Measurements from ENCODE around the gene BCAR1. TPM values are rescaled to one million over a fixed set of nuclear protein-coding genes. Genes with fewer than 3 reads are reported as not detected.

BCAR1 gene
- total and polyA plus RNA-seq, 2 of the 13 experiments (the other 11 are each of a cell fraction or from before 2014, with no cell fraction given) = 48.1 to 51.7 TPM

GRCh38 chr16:75238132-75238852 is 13.1 kb downstream of the BCAR1 start (continued):
- TF ChIP-seq, protein P1, sequence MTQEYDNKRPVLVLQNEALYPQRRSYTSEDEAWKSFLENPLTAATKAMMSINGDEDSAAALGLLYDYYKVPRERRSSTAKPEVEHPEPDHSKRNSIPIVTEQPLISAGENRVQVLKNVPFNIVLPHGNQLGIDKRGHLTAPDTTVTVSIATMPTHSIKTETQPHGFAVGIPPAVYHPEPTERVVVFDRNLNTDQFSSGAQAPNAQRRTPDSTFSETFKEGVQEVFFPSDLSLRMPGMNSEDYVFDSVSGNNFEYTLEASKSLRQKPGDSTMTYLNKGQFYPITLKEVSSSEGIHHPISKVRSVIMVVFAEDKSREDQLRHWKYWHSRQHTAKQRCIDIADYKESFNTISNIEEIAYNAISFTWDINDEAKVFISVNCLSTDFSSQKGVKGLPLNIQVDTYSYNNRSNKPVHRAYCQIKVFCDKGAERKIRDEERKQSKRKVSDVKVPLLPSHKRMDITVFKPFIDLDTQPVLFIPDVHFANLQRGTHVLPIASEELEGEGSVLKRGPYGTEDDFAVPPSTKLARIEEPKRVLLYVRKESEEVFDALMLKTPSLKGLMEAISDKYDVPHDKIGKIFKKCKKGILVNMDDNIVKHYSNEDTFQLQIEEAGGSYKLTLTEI (CRISPR knock-in tag; conservative IDR thresholded peaks at IDR 0.05) = no peak
- TF ChIP-seq PPARG (CRISPR knock-in tag; conservative IDR thresholded peaks at IDR 0.05) (0 out of 2 replicates have a peak, but pooled peaks have one; percentile 33), ZNF20 (CRISPR knock-in tag; IDR thresholded peaks at IDR 0.05) (no peak), THAP11 (CRISPR knock-in tag; IDR thresholded peaks at IDR 0.05) (no peak), SOX5 (CRISPR knock-in tag; IDR thresholded peaks at IDR 0.05; ENCODE audit: borderline replicate concordance) (peak; percentile 58; the same call in 1 of the 2 replicates), RFXANK (CRISPR knock-in tag; IDR thresholded peaks at IDR 0.05) (no peak), ZNF263 (CRISPR knock-in tag; IDR thresholded peaks at IDR 0.05) (no peak), ZBTB4 (CRISPR knock-in tag; IDR thresholded peaks at IDR 0.05; ENCODE audit: borderline replicate concordance) (peak; percentile 99), POGZ (CRISPR knock-in tag; IDR thresholded peaks at IDR 0.05) (peak; percentile 50; the same call in 1 of the 2 replicates), ZNF619 (CRISPR knock-in tag; IDR thresholded peaks at IDR 0.05) (no peak), SPEN (CRISPR knock-in tag; IDR thresholded peaks at IDR 0.05; ENCODE audit: low read depth) (peak; percentile 17; the same call in 1 of the 2 replicates), SNRNP70 (IDR thresholded peaks at IDR 0.05; ENCODE audit: low read depth, low read length) (no peak), ZNF674 (CRISPR knock-in tag; IDR thresholded peaks at IDR 0.05; ENCODE audit: low read depth) (no peak), ZFAT (CRISPR knock-in tag; conservative IDR thresholded peaks at IDR 0.05) (no peak), RFX3 (CRISPR knock-in tag; IDR thresholded peaks at IDR 0.05) (no peak), POLR2AphosphoS5 (IDR thresholded peaks at IDR 0.05; ENCODE audit: low read depth, low read length) (no peak), SIN3B (IDR thresholded peaks at IDR 0.05; ENCODE audit: low read length) (no peak), GABPA (IDR thresholded peaks at IDR 0.05; ENCODE audit: low read depth, low read length) (no peak), GABPA (CRISPR knock-in tag; IDR thresholded peaks at IDR 0.05; ENCODE audit: low read depth) (no peak), GABPB1 (CRISPR knock-in tag; IDR thresholded peaks at IDR 0.05) (peak; percentile 11; the same call in 1 of the 2 replicates), TCF7 (IDR thresholded peaks at IDR 0.05; ENCODE audit: low read depth) (peak; percentile 82), HES4 (CRISPR knock-in tag; IDR thresholded peaks at IDR 0.05; ENCODE audit: borderline replicate concordance) (no peak), ZNF431 (CRISPR knock-in tag; IDR thresholded peaks at IDR 0.05; ENCODE audit: borderline replicate concordance, low read depth) (no peak), SCMH1 (CRISPR knock-in tag; IDR thresholded peaks at IDR 0.05; ENCODE audit: borderline replicate concordance) (no peak), RBM39 (IDR thresholded peaks at IDR 0.05; ENCODE audit: low read depth, low read length, poor library complexity, severe bottlenecking) (peak; percentile 69)
- TF ChIP-seq, protein P2, sequence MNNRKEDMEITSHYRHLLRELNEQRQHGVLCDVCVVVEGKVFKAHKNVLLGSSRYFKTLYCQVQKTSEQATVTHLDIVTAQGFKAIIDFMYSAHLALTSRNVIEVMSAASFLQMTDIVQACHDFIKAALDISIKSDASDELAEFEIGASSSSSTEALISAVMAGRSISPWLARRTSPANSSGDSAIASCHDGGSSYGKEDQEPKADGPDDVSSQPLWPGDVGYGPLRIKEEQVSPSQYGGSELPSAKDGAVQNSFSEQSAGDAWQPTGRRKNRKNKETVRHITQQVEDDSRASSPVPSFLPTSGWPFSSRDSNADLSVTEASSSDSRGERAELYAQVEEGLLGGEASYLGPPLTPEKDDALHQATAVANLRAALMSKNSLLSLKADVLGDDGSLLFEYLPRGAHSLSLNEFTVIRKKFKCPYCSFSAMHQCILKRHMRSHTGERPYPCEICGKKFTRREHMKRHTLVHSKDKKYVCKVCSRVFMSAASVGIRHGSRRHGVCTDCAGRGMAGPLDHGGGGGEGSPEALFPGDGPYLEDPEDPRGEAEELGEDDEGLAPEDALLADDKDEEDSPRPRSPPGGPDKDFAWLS (CRISPR knock-in tag; IDR thresholded peaks at IDR 0.05; ENCODE audit: borderline replicate concordance) = no peak

Data from HepG2 (cell line).